Measurements from ENCODE around the gene GRIK2. TPM values are rescaled to one million over a fixed set of nuclear protein-coding genes. Genes with fewer than 3 reads are reported as not detected.
A peak's percentile ranks its signal among the peaks of the same experiment; 100 is the strongest.

GRIK2 gene
- total RNA-seq, 1 donor from 2014 or later: 11.3 TPM

GRCh38 chr6:101765281-101765680 lies 371.8 kb downstream of the GRIK2 start:
- Histone ChIP-seq H3K9me3 (replicated peaks) (peaks cover 2% of the 10 kb centered on the region), H3K27ac (replicated peaks) (no peak overlapping the region), H3K4me1 (peaks cover 5% of the 10 kb centered on the region), H3K4me3 (no peak overlapping the region), H3K27me3 (ENCODE audit: low read depth) (no peaks in the 10 kb centered on the region), H3K36me3 (no peaks in the 10 kb centered on the region)
- intact Hi-C loops (cut with micrococcal nuclease): no loop called here
- DNase-seq: no peak
- TF ChIP-seq, protein P1, sequence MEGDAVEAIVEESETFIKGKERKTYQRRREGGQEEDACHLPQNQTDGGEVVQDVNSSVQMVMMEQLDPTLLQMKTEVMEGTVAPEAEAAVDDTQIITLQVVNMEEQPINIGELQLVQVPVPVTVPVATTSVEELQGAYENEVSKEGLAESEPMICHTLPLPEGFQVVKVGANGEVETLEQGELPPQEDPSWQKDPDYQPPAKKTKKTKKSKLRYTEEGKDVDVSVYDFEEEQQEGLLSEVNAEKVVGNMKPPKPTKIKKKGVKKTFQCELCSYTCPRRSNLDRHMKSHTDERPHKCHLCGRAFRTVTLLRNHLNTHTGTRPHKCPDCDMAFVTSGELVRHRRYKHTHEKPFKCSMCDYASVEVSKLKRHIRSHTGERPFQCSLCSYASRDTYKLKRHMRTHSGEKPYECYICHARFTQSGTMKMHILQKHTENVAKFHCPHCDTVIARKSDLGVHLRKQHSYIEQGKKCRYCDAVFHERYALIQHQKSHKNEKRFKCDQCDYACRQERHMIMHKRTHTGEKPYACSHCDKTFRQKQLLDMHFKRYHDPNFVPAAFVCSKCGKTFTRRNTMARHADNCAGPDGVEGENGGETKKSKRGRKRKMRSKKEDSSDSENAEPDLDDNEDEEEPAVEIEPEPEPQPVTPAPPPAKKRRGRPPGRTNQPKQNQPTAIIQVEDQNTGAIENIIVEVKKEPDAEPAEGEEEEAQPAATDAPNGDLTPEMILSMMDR (IDR thresholded peaks at IDR 0.05; ENCODE audit: borderline replicate concordance): no peak

DNA sequence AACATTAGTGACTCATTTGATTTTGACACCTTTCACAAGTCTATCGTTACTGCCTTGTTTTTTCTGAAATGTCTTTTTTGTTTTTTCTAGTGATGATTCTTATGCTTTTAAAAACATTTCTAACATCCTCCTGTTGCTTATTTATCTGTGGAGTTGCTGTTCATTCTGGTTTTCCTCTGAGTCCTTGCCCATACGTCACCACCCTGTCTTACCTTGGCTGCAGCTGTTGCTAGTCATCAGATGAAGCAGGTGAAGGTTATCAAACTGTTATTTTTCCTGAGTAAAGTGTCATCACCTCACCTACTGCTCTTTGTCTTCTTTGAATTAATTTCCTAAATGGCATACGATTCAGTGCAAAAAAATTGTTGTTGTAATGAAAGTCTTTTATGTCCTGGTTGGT lies 376.6 kb downstream of the GRIK2 start:
- Histone ChIP-seq H3K27me3 (ENCODE audit: low read depth) (no peaks in the 10 kb centered on the region), H3K27ac (replicated peaks) (no peak overlapping the region), H3K4me3 (no peak overlapping the region), H3K9me3 (replicated peaks) (no peaks in the 10 kb centered on the region), H3K4me1 (no peaks in the 10 kb centered on the region), H3K36me3 (no peaks in the 10 kb centered on the region)
- TF ChIP-seq, protein P1 (IDR thresholded peaks at IDR 0.05; ENCODE audit: borderline replicate concordance): no peak
- no peak for DNase-seq
- intact Hi-C loops (cut with micrococcal nuclease): no loop called here

DNA sequence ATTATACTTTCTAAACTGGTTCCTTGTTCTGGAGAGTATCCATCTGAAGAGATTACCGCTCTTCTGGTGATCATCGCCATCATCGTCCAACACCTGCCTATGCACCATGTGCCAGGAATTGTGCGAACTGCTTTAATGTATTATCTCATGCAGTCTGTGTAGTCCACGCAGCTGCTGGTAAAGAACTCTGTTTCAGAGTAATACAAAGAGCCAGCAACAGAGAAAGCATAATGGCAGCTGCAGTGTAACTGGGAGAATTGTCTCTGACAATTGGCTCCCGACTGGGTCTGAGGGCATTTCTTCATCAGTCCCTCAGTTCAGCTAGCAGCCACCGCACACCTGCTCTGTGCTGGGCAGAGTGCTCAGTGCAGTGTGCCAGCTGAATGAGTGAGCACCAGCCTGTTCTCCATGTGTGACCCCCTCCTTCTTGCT lies 383.4 kb downstream of the GRIK2 start:
- intact Hi-C loops (cut with micrococcal nuclease): no loop called here
- H3K36me3 ChIP-seq: no peaks in the 10 kb centered on the region
- H3K4me3 ChIP-seq: no peak overlapping the region
- H3K9me3 ChIP-seq (replicated peaks): no peaks in the 10 kb centered on the region
- DNase-seq: no peak
- no peaks in the 10 kb centered on the region for H3K27me3 ChIP-seq (ENCODE audit: low read depth)
- TF ChIP-seq, protein P1 (IDR thresholded peaks at IDR 0.05; ENCODE audit: borderline replicate concordance): no peak
- peaks cover 19% of the 10 kb centered on the region for H3K4me1 ChIP-seq
- H3K27ac ChIP-seq (replicated peaks): peak overlapping the region; percentile 55

DNA sequence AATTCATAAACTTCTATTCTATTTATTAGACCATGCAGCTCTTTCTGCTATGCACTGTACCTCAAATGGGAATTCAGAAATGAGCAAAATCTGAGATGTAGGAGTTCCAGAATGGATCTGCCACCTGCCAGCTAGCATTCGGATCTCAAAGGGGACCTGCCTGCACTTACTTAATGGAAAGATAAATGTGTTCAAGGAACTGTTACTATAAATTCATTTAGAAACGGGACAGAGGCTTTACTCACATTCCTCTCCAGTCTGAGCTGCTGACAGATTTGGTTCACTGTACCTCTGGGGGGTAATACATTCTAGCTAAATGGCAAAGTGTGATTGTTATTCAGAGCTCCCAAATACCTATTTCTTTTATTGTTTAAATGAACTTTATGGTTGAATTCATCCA lies 384.1 kb downstream of the GRIK2 start:
- no peak for DNase-seq
- Histone ChIP-seq H3K27me3 (ENCODE audit: low read depth) (no peaks in the 10 kb centered on the region), H3K36me3 (no peaks in the 10 kb centered on the region), H3K27ac (replicated peaks) (peak overlapping the region; percentile 55), H3K9me3 (replicated peaks) (no peaks in the 10 kb centered on the region), H3K4me3 (no peak overlapping the region), H3K4me1 (peaks cover 19% of the 10 kb centered on the region)
- intact Hi-C loops (cut with micrococcal nuclease): no loop called here
- TF ChIP-seq, protein P1 (IDR thresholded peaks at IDR 0.05; ENCODE audit: borderline replicate concordance): no peak

GRCh38 chr6:101779051-101779844 lies 385.7 kb downstream of the GRIK2 start:
- no peak for DNase-seq
- Histone ChIP-seq H3K4me3 (no peak overlapping the region), H3K36me3 (no peaks in the 10 kb centered on the region), H3K27me3 (ENCODE audit: low read depth) (no peaks in the 10 kb centered on the region), H3K4me1 (peaks cover 19% of the 10 kb centered on the region), H3K9me3 (replicated peaks) (peaks cover 6% of the 10 kb centered on the region), H3K27ac (replicated peaks) (no peak overlapping the region)
- TF ChIP-seq, protein P1 (IDR thresholded peaks at IDR 0.05; ENCODE audit: borderline replicate concordance): no peak
- intact Hi-C loops (cut with micrococcal nuclease): no loop called here

All from left ventricle myocardium inferior (tissue), 1 donor.